ENCODE measurements around the gene TMPRSS6.

Gene TMPRSS6

DNA sequence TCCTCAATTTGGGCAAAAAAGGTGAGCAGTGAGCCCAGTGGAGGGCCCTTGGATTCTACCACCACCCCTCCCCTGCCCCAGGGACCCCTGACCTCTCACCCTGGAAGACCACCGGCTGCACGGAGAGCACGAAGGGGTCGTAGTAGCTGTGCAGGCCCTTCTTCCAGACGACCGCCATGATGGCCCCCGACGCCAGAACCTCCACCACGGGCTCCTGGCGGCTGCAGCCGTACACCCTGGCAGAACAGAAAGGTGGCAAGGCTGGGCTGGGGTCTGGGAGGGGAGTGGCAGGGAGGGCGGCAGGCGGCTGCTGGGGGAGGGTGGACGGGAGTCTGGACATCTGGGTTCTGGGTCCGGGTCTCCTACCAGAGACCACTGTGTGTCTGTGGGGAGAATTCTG, 23.3 kb downstream of the TMPRSS6 start:
- TF ChIP-seq POLR2A (IDR thresholded peaks at IDR 0.05; ENCODE audit: low read depth, low read length) (no peak), POU2F2 (IDR thresholded peaks at IDR 0.05; ENCODE audit: low read depth, low read length) (no peak), TAF1 (IDR thresholded peaks at IDR 0.05; ENCODE audit: low read depth, low read length) (no peak)
- DNase-seq (ENCODE audit: insufficient read length, low spot score), result no peak
- no peak for FAIRE-seq

DNA sequence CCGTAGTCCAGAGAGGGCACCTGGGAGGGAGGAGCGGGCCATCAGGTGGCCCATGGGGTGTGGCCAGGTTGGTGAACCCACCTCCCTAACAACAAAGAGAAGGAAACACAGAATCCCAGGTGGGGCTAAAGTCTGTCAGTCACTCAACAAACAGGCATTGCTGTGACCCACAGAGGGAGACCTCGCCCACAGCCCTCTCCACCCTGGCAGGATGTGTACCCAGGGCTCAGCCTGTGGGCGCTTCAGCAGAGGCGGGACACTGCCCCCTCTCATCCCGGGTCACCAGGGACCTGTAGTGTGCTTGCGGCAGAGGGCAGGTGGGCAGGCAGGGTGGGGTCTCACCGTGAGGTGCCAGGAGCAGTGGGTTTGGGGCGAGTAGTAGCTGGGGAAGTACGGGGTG, 25.1 kb downstream of the TMPRSS6 start:
- TF ChIP-seq POLR2A (IDR thresholded peaks at IDR 0.05; ENCODE audit: low read depth, low read length), result no peak
- TF ChIP-seq PAX5 (IDR thresholded peaks at IDR 0.05; ENCODE audit: insufficient read depth, low read length, severe bottlenecking), result no peak
- TF ChIP-seq POLR2AphosphoS5 (IDR thresholded peaks at IDR 0.05; ENCODE audit: low read depth, low read length), result no peak
- FAIRE-seq, result no peak
- DNase-seq (ENCODE audit: insufficient read length, low spot score), result no peak

DNA sequence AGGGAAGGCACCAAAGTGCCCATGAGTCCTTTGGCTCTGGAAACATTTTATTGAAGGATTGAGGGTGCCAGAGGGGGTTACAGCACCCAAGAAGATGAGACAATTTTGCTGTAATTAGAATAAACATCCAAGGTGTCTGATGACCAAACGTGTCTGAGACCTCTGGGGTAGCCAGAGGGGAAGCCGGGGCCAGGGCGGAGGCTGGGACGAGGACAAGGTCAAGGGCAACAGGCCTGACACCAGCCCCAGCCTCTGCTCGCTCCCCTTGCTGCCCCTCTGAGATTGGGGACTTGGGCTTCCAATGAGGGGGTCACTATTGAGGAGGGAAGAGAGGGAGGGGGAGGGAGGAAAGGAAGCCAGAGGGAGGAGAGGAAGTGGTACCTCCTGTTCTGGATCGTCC, 25.6 kb downstream of the TMPRSS6 start:
- no peak for DNase-seq (ENCODE audit: insufficient read length, low spot score)
- no peak for FAIRE-seq
- TF ChIP-seq POLR2A (IDR thresholded peaks at IDR 0.05; ENCODE audit: low read depth, low read length) (no peak), PAX5 (IDR thresholded peaks at IDR 0.05; ENCODE audit: insufficient read depth, low read length, severe bottlenecking) (no peak), SPI1 (IDR thresholded peaks at IDR 0.05; ENCODE audit: low read depth, low read length) (no peak), TAF1 (IDR thresholded peaks at IDR 0.05; ENCODE audit: low read depth, low read length) (no peak), POU2F2 (IDR thresholded peaks at IDR 0.05; ENCODE audit: low read depth, low read length) (no peak), POLR2AphosphoS5 (IDR thresholded peaks at IDR 0.05; ENCODE audit: low read depth, low read length) (no peak)

DNA sequence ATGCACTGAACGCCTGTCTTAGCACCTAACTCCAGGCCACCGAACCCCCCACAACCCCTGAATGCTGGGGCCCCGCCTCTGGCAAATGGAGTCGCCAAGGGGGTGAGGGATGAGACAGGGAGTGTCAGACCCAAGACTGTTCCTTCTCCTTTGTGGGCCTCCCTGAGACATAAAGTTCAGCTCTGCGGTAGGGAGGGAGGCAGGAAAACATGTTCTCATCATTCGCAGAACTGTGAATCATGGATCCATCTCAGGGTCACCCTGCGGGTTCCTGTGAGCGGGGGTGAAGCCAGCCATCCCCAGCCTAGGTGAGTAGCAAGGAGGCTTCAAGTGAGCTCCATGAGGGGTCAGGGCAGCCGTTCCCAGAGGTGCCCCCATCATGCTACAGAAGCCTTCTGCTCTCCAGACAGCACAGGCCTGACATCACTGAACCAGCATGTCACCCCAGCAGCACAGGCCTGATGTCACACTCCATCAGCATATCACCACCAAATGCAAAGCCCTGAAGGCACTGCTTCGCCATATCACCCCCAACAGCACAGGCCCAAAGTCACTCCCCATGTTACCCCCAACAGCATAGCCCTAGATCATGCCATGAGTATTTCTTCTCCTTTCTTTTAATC, 27.2 kb downstream of the TMPRSS6 start:
- FAIRE-seq, result no peak
- no peak for DNase-seq (ENCODE audit: insufficient read length, low spot score)
- TF ChIP-seq POLR2A (IDR thresholded peaks at IDR 0.05; ENCODE audit: low read depth, low read length), result no peak
- no peak for TF ChIP-seq PAX5 (IDR thresholded peaks at IDR 0.05; ENCODE audit: insufficient read depth, low read length, severe bottlenecking)
- TF ChIP-seq POU2F2 (IDR thresholded peaks at IDR 0.05; ENCODE audit: low read depth, low read length), result no peak
- no peak for TF ChIP-seq SPI1 (IDR thresholded peaks at IDR 0.05; ENCODE audit: low read depth, low read length)
- TF ChIP-seq POLR2AphosphoS5 (IDR thresholded peaks at IDR 0.05; ENCODE audit: low read depth, low read length), result no peak
- TF ChIP-seq TAF1 (IDR thresholded peaks at IDR 0.05; ENCODE audit: low read depth, low read length), result no peak

DNA sequence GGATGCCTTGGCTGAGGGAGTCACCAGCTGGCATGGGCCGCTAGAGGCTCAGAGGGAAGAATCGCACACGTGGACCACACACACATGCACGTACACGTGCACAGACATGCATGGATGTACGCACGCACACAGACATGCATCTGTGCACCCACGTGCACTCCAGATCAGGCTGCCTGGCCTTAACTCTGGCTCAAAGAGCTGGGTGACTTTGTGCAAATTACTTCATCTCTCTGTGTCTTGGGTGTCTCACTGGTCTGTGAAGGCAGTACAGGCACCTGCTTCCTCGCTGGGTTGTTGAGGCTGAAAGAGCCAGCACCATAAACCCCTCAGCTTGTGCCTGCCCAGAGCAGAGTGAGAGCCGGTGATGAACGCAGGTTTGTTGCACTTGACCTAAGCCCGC, 28.7 kb downstream of the TMPRSS6 start:
- TF ChIP-seq POU2F2 (IDR thresholded peaks at IDR 0.05; ENCODE audit: low read depth, low read length), result 0 out of 2 replicates have a peak, but pooled peaks have one; percentile 14
- TF ChIP-seq TAF1 (IDR thresholded peaks at IDR 0.05; ENCODE audit: low read depth, low read length), result no peak
- no peak for DNase-seq (ENCODE audit: insufficient read length, low spot score)
- peak; percentile 16 for FAIRE-seq

DNA sequence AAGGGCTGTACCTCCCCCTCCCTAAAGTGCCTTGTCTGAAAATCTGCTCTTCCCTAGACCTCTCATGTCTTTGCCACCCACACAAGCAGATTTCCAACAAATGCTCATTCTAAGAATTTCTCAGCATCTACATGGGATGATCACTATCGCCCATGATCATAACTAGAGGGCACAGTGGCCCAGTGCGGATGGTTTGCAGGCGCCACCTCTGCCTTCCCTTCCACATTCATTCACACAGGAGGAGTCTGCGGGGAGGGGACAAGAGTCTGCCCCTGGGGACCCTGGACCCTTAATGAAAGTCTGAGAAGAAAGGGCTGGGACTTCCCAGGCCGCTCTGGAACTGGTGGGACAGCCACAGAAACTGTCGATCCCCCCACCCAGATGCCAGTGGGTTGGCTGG, 29.1 kb downstream of the TMPRSS6 start:
- FAIRE-seq, result no peak
- no peak for DNase-seq (ENCODE audit: insufficient read length, low spot score)
- TF ChIP-seq POLR2A (IDR thresholded peaks at IDR 0.05; ENCODE audit: low read depth, low read length) (no peak), PAX5 (IDR thresholded peaks at IDR 0.05; ENCODE audit: insufficient read depth, low read length, severe bottlenecking) (no peak), POLR2AphosphoS5 (IDR thresholded peaks at IDR 0.05; ENCODE audit: low read depth, low read length) (no peak), POU2F2 (IDR thresholded peaks at IDR 0.05; ENCODE audit: low read depth, low read length) (no peak), SPI1 (IDR thresholded peaks at IDR 0.05; ENCODE audit: low read depth, low read length) (no peak), TAF1 (IDR thresholded peaks at IDR 0.05; ENCODE audit: low read depth, low read length) (no peak)

DNA sequence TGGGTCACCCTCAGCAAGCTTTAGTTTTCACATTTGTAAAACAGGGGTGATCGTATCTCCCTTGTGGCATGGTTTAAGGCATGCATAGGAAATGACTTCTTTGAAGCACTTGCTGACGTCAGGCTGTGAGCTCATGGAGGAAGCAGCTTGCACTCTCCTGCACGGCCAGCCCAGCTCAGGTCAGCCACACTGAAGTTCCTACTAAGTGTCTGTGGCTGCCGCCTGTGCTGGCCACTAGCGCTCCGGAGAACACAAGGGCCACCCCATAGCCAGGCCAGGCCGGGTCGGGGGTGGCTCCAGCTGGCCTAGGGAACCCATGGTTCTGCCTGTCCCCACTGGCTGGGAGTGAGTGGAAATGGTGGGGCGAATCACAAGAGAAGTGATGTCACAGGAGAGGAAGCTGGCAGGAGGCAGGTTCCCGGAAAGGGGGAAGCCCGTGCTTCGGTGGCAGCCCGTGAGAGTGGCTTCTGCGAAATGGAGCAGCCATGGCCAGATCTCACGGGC, 29.8 kb downstream of the TMPRSS6 start:
- DNase-seq (ENCODE audit: insufficient read length, low spot score) (no peak), FAIRE-seq (no peak)
- no peak for TF ChIP-seq POLR2AphosphoS5 (IDR thresholded peaks at IDR 0.05; ENCODE audit: low read depth, low read length)
- no peak for TF ChIP-seq PAX5 (IDR thresholded peaks at IDR 0.05; ENCODE audit: insufficient read depth, low read length, severe bottlenecking)
- TF ChIP-seq SPI1 (IDR thresholded peaks at IDR 0.05; ENCODE audit: low read depth, low read length), result no peak
- no peak for TF ChIP-seq TAF1 (IDR thresholded peaks at IDR 0.05; ENCODE audit: low read depth, low read length)
- TF ChIP-seq POLR2A (IDR thresholded peaks at IDR 0.05; ENCODE audit: low read depth, low read length), result no peak
- no peak for TF ChIP-seq POU2F2 (IDR thresholded peaks at IDR 0.05; ENCODE audit: low read depth, low read length)

DNA sequence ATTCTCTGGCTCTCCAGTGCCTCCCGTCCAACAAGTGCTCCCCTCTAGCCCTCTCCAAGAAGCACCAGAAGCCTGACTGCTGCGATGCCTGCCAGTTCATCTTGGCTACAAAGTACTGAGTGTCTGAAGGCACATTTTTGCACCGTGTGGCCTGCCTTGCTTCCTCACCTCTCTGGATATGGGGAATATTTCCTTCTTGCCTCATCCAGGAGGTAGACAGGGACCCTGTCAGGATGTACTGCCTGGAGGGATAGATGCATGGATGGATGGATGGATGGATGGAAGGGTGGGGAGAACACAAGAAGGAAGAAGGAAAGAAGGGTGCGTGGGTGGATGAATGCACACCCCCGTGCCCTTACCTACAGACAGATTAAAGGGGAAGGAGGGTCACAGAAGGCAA, 30.4 kb downstream of the TMPRSS6 start:
- FAIRE-seq (peak; percentile 20), DNase-seq (ENCODE audit: insufficient read length, low spot score) (no peak)
- no peak for TF ChIP-seq POLR2AphosphoS5 (IDR thresholded peaks at IDR 0.05; ENCODE audit: low read depth, low read length)
- TF ChIP-seq TAF1 (IDR thresholded peaks at IDR 0.05; ENCODE audit: low read depth, low read length), result no peak
- TF ChIP-seq PAX5 (IDR thresholded peaks at IDR 0.05; ENCODE audit: insufficient read depth, low read length, severe bottlenecking), result no peak
- TF ChIP-seq POU2F2 (IDR thresholded peaks at IDR 0.05; ENCODE audit: low read depth, low read length), result no peak
- TF ChIP-seq POLR2A (IDR thresholded peaks at IDR 0.05; ENCODE audit: low read depth, low read length), result no peak
- TF ChIP-seq SPI1 (IDR thresholded peaks at IDR 0.05; ENCODE audit: low read depth, low read length), result no peak

DNA sequence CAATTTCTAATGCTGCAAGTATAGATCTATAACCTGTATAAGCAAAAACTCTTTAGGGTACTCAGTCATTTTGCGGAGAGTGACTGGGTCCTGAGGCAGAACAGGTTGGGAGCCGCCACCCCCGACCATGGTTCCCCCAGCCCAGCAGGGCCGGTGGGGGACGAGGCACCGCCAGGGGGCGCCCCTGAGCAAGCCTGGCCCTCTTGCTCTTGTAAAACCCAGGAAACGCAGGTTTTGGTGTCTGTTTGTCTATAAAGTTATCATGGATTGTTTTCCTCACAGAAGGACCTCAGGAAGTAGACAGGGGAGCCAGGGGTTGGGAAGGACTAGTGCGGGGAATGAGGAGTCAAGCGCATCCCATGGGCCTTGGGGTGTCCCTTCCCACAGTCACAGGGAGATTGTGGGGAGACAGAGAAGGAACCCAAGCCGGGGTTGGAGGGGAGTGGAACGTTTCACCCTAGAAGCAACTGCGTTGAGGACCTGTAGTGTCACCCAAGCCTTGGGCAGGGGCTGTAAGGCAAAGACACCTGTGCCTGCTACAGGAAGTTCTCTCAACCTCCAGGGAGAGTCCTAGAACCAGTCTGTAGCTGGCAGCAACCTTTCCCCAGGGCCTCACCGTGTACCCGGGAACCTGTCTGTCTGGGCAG, 31.6 kb downstream of the TMPRSS6 start:
- no peak for TF ChIP-seq TAF1 (IDR thresholded peaks at IDR 0.05; ENCODE audit: low read depth, low read length)
- no peak for TF ChIP-seq SPI1 (IDR thresholded peaks at IDR 0.05; ENCODE audit: low read depth, low read length)
- TF ChIP-seq POU2F2 (IDR thresholded peaks at IDR 0.05; ENCODE audit: low read depth, low read length), result no peak
- no peak for TF ChIP-seq PAX5 (IDR thresholded peaks at IDR 0.05; ENCODE audit: insufficient read depth, low read length, severe bottlenecking)
- TF ChIP-seq POLR2A (IDR thresholded peaks at IDR 0.05; ENCODE audit: low read depth, low read length), result no peak
- no peak for TF ChIP-seq POLR2AphosphoS5 (IDR thresholded peaks at IDR 0.05; ENCODE audit: low read depth, low read length)
- FAIRE-seq (peak; percentile 78), DNase-seq (ENCODE audit: insufficient read length, low spot score) (peak; percentile 92)
